GM12878 (cell line): ENCODE measurements around the gene TFPI2. TPM values are rescaled to one million over a fixed set of nuclear protein-coding genes. Genes with fewer than 3 reads are reported as not detected.

Experiments
- ATAC-seq: fragments of 200-7000 bp; cut with Tn5 transposase; 3 replicates; pipeline ENCODE4 v1.9.1; 2020; ENCODE audit warnings: mild to moderate bottlenecking, moderate library complexity
- BruUV-seq: library from RNA; stranded (reverse); fragments of 400-500 nt; replicated peaks from 2 replicates; lab custom pipeline; 2021; lab: Mats Ljungman, UMichigan
- CTCF ChIA-PET: fragments of 300-600 bp; sonication (Branson Sonifier 250); formaldehyde crosslinking; extraction: SDS; loops from one replicate; lab custom pipeline; 2021; ENCODE audit warnings: inconsistent platforms; lab: Yijun Ruan, JAX
- POLR2A ChIA-PET: fragments of 350-600 bp; formaldehyde crosslinking; extraction: SDS; loops from one replicate; lab custom pipeline; 2021; ENCODE audit warnings: inconsistent platforms; lab: Charles Lee
- RAD21 ChIA-PET: fragments of 300-600 bp; sonication (Branson Sonifier 250); formaldehyde crosslinking; loops from one replicate; lab custom pipeline; 2023; ENCODE audit warnings: antibody characterized with exemption; ENCODE audit not compliant: unreplicated experiment; lab: Charles Lee
- SMC1A ChIA-PET: fragments of 300-600 bp; sonication (Branson Sonifier 250); formaldehyde crosslinking; loops from one replicate; lab custom pipeline; 2023; ENCODE audit not compliant: unreplicated experiment, uncharacterized antibody; lab: Charles Lee
- DNase-seq: peaks from one replicate; pipeline ENCODE4 v3.0.0-alpha.2; 2011; ENCODE audit warnings: low read depth, low spot score
- FAIRE-seq: peaks from 3 replicates; lab custom pipeline; 2011; peaks lifted over from hg19 to GRCh38; lab: Jason Lieb, UNC
- H2AFZ ChIP-seq: 2 replicates; pipeline ENCODE4 v1.6.0; 2011; ENCODE audit warnings: low read depth, low read length, control low read depth; ENCODE audit not compliant: control insufficient read depth
- H3K27ac ChIP-seq: 2 replicates; pipeline ENCODE4 v1.5.1; 2011; ENCODE audit warnings: control low read depth; ENCODE audit not compliant: control insufficient read depth, insufficient read depth
- H3K27me3 ChIP-seq, 2 experiments: replicated peaks in 1 of 2; 2 replicates each; pipeline versions ENCODE4 v1.6.0 to v1.6.1; 2011; ENCODE audit warnings: low read length in 1 of 2; ENCODE audit not compliant: control insufficient read depth in 2 of 2, insufficient read depth in 2 of 2
- H3K36me3 ChIP-seq, 2 experiments: 2 replicates each; pipeline ENCODE4 v1.5.1; 2011; ENCODE audit warnings: low read length in 1 of 2; ENCODE audit not compliant: control insufficient read depth in 2 of 2, insufficient read depth in 2 of 2
- H3K4me1 ChIP-seq: 2 replicates; pipeline ENCODE4 v1.6.1; 2011; ENCODE audit warnings: mild to moderate bottlenecking, low read length, moderate library complexity, mixed read lengths; ENCODE audit not compliant: control insufficient read depth, insufficient read depth
- H3K4me2 ChIP-seq: 2 replicates; pipeline ENCODE4 v1.6.0; 2011; ENCODE audit warnings: control low read depth; ENCODE audit not compliant: control insufficient read depth, insufficient read depth
- H3K4me3 ChIP-seq: fragments of 200-600 bp; sonication (generic); 2 replicates; pipeline ENCODE4 v1.5.1; 2016
- H3K79me2 ChIP-seq: 2 replicates; pipeline ENCODE4 v1.6.0; 2011; ENCODE audit warnings: low read length; ENCODE audit not compliant: control insufficient read depth, insufficient read depth
- H3K9ac ChIP-seq: 2 replicates; pipeline ENCODE4 v1.8.0; 2011; ENCODE audit warnings: low read length, control low read depth, mixed read lengths; ENCODE audit not compliant: control insufficient read depth, insufficient read depth
- H3K9me3 ChIP-seq: replicated peaks from 3 replicates; pipeline ENCODE4 v1.5.1; 2011; ENCODE audit warnings: mild to moderate bottlenecking, low read length; ENCODE audit not compliant: control insufficient read depth, insufficient read depth
- H4K20me1 ChIP-seq: 2 replicates; pipeline ENCODE4 v1.6.0; 2011; ENCODE audit not compliant: control insufficient read depth, insufficient read depth
- CEBPZ ChIP-seq: fragments of 150-350 bp; IDR thresholded peaks from 2 replicates; pipeline ENCODE4 v1.6.1; 2016; ENCODE audit warnings: low read depth, low read length
- CREB1 ChIP-seq: IDR thresholded peaks from 2 replicates; pipeline ENCODE4 v1.6.1; 2012; ENCODE audit warnings: low read depth, mild to moderate bottlenecking, inconsistent platforms
- TAF1 ChIP-seq: IDR thresholded peaks from 2 replicates; pipeline ENCODE4 v1.6.1; 2011; ENCODE audit warnings: mild to moderate bottlenecking, low read depth, low read length, borderline replicate concordance
- WGBS: methylation state at CpG from one replicate; pipeline ENCODE4 v1.1.6; 2016; ENCODE audit warnings: low lambda C conversion rate; ENCODE audit not compliant: insufficient replicate concordance, insufficient coverage; ENCODE audit errors: missing lambda C conversion rate; 5-methylcytosine and 5-hydroxymethylcytosine counted together
- in situ Hi-C: fragments of 300-500 bp; cut with MboI; formaldehyde crosslinking; loops from 9 replicates; pipeline ENCODE4 v1.14.3; 2018; ENCODE audit warnings: mixed read lengths
- intact Hi-C: fragments of 100-400 bp; cut with micrococcal nuclease; formaldehyde crosslinking; loops from one replicate; pipeline ENCODE4 v1.14.2; 2022; ENCODE audit not compliant: unreplicated experiment
- polyA plus RNA-seq, 11 experiments: library from polyadenylated mRNA; depleted of rRNA in 4 of 11; unstranded in 6 of 11; stranded (reverse) in 5 of 11; fragments of >200 nt; fragmentation: Nextera tagmentation in 4 of 11; fragmentation: Illumina TruSeq in 1 of 11; extraction: Ambion mirVana in 4 of 11; extraction: Trizol in 1 of 11; gene quantifications; 1 replicate in 1 of 11; 2 replicates in 10 of 11; pipeline versions ENCODE4 v1.2.1 to v1.2.3, GENCODE V29; 2011 to 2016; ENCODE audit warnings: inconsistent platforms in 2 of 11, missing spikeins in 2 of 11, low read depth in 1 of 11
- total RNA-seq, 4 experiments: library from RNA; depleted of rRNA in 3 of 4; stranded (reverse); fragments of >200 nt in 3 of 4; fragmentation: Illumina TruSeq in 1 of 4; extraction: Trizol in 1 of 4; gene quantifications; 2 replicates each; pipeline versions ENCODE4 v1.2.1 to v1.2.3, GENCODE V29; 2013 to 2021
- TF ChIP-seq, protein P1 (sequence below): fragments of 450-650 bp; IDR thresholded peaks from 2 replicates; pipeline ENCODE4 v1.6.1; 2018; ENCODE audit warnings: mild to moderate bottlenecking, low read depth, moderate library complexity; ENCODE audit not compliant: partially characterized antibody

The TFPI2 gene
- total and polyA plus RNA-seq, 10 of the 15 experiments (the other 5 are each of a cell fraction or from before 2014, with no cell fraction given), result 0.07 to 1.1 (median 0.31) TPM; not detected in 5

DNA sequence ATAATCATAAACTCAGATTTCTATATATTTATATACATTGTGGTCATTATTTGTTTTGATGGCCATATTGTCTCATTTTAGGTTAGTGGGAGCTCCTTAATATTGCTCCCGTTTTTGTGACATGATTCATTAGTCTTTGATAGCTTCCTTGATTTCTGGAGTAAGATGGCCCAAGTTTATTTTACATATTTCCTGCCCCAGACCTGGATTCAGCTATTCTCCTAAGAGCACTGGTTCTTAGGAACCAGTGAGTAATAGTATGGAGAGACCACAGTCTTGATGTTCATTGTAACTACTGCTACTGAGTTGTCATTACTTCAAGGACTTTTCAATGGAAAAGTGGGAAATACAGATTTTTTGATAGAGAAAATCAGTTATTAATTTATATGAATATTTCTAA is 6.0 kb downstream of the TFPI2 start:
- 10% methylated on average over 1 of the region's 1 CpG for WGBS
- FAIRE-seq (no peak), DNase-seq (no peak), ATAC-seq (no peak)
- intact Hi-C loops, result loop anchor here (5.0 kb wide), 1 partner anchor 508 kb away; the partner anchor contains the start of gene COL1A2
- Histone ChIP-seq H3K36me3 (no peaks in the 10 kb centered on the region), H2AFZ (no peak overlapping the region), H3K4me2 (no peak overlapping the region), H4K20me1 (no peaks in the 10 kb centered on the region), H3K4me3 (no peak overlapping the region), H3K4me1 (no peaks in the 10 kb centered on the region), H3K27me3 (no peaks in the 10 kb centered on the region), H3K9ac (no peak overlapping the region), H3K9me3 (no peaks in the 10 kb centered on the region), H3K27ac (no peak overlapping the region), H3K79me2 (no peaks in the 10 kb centered on the region)
- TF ChIP-seq CEBPZ (no peak), CREB1 (no peak), TAF1 (no peak)
- TF ChIP-seq, protein P1, sequence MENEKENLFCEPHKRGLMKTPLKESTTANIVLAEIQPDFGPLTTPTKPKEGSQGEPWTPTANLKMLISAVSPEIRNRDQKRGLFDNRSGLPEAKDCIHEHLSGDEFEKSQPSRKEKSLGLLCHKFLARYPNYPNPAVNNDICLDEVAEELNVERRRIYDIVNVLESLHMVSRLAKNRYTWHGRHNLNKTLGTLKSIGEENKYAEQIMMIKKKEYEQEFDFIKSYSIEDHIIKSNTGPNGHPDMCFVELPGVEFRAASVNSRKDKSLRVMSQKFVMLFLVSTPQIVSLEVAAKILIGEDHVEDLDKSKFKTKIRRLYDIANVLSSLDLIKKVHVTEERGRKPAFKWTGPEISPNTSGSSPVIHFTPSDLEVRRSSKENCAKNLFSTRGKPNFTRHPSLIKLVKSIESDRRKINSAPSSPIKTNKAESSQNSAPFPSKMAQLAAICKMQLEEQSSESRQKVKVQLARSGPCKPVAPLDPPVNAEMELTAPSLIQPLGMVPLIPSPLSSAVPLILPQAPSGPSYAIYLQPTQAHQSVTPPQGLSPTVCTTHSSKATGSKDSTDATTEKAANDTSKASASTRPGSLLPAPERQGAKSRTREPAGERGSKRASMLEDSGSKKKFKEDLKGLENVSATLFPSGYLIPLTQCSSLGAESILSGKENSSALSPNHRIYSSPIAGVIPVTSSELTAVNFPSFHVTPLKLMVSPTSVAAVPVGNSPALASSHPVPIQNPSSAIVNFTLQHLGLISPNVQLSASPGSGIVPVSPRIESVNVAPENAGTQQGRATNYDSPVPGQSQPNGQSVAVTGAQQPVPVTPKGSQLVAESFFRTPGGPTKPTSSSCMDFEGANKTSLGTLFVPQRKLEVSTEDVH, result no peak
- CTCF ChIA-PET, result no interaction called here
- in situ Hi-C loops, result no loop called here
- POLR2A ChIA-PET, result no interaction called here
- no TSS peak for BruUV-seq
- RAD21 ChIA-PET, result interaction anchor here (2.7 kb wide), 1 partner anchor 203 kb away, joined by 8 read pairs; no protein-coding TSS in a partner anchor
- SMC1A ChIA-PET, result interaction anchor here (2.7 kb wide), 1 partner anchor 203 kb away, joined by 7 read pairs; no protein-coding TSS in a partner anchor
